ENCODE measurements around the gene TGFB2.
A peak's percentile ranks its signal among the peaks of the same experiment; 100 is the strongest.

Gene TGFB2

DNA sequence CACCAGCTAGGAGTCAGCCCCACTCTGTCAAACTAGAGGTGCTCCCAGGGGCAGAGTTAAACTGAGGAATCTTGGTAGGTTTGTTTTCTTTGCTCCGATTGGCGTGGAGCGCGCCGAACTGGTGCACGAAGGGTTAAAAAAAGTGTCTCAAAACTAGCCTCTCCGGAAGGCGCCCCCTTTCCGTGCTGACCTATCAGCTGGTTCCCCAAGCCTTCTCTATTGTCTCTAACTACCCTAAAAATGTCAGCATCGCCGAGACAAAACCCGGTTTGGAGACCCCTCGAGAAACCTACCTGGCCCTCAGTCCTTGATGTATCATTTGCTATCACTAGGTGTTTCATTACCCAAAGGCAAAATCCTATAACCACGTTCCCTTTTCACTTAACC, 2.2 kb downstream of the TGFB2 start:
- H3K27me3 ChIP-seq: peaks cover 82% of the 10 kb centered on the region
- no peaks in the 10 kb centered on the region for H3K9me3 ChIP-seq
- H3K36me3 ChIP-seq: no peaks in the 10 kb centered on the region
- peaks cover 47% of the 10 kb centered on the region for H4K20me1 ChIP-seq
- peaks cover 55% of the 10 kb centered on the region for H3K4me1 ChIP-seq
- H3K4me2 ChIP-seq: peak overlapping the region; percentile 88; the same call in 1 of the 2 replicates
- no peak overlapping the region for H3K27ac ChIP-seq
- no peak overlapping the region for H3K9ac ChIP-seq
- peak overlapping the region; percentile 66; the same call in 1 of the 2 replicates for H3K4me3 ChIP-seq
- TF ChIP-seq Cebpa-rat (IDR thresholded peaks at IDR 0.05): no peak

DNA sequence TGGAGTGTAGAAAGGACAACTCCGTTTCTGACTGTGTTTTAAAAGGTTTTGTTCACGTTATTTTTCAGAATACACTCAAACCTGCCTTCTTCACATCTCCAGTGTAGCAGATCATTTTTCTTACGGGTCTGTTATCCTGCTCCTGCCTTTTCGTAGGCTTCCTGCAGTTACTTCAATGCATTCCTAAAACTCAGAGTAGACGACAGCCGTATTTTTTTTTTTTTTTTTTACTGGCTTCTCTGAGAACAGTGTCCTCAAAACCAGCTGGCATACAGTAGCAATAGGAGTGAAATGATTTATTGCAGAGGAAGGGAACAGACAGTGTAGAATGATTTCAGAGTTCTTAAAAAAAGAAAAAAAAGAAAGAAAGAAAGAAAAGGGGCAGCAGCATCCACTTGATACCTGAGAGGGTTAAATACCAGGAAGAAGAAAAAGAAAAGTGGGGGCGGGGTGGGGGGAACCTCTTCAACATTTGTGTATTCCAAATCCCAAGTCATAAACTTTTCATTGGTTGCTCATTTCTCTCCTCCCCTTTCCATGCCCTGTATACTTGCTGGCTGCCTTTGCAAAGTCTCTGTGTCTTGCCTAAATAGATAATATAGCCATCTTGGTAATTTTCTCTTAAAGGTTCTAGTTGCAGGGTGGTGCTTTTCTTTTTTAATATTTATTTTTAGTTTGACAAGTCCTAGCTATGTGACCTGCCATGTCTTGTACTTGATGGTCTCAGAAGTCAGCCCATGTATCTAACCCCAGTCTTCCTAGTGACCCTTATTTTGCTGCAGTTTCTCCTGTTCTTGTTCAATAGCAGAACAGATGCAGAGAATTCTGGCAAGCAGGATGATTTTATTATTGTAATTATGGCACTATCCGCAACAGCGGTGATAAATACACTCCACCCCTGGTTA, 2.8 kb downstream of the TGFB2 start:
- no peak for TF ChIP-seq Cebpa-rat (IDR thresholded peaks at IDR 0.05)
- no peak overlapping the region; the same call in 1 of the 2 replicates for H3K4me2 ChIP-seq
- peaks cover 61% of the 10 kb centered on the region for H3K4me1 ChIP-seq
- no peak overlapping the region for H3K9ac ChIP-seq
- H3K4me3 ChIP-seq: 0 out of 2 replicates have a peak overlapping the region, but pooled peaks have one; percentile 66
- no peaks in the 10 kb centered on the region for H3K36me3 ChIP-seq
- H3K27me3 ChIP-seq: peaks cover 77% of the 10 kb centered on the region
- H3K9me3 ChIP-seq: no peaks in the 10 kb centered on the region
- H3K27ac ChIP-seq: no peak overlapping the region
- peaks cover 47% of the 10 kb centered on the region for H4K20me1 ChIP-seq

DNA sequence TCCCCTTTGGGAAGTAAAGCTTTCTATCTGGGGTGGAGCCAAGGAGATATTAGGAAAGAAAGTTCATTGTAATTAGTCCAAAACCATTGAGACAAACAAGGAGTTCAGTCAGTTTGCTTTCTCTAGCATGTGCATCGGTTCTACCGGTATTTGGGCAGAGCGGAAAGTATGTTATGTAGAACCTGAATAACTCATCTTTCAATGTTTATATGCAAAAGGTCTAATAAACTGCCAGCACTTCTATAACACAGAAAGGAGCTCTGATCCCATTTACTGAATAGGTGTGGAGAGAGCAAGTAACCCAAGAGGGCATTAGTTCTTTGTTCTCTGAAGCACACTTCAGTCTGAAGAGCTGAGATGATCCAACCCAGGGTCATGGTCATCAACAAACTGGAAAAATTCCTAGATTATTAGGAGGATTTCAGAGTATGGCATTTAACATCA, 3.5 kb downstream of the TGFB2 start:
- TF ChIP-seq Cebpa-rat (IDR thresholded peaks at IDR 0.05): no peak
- Histone ChIP-seq H3K4me3 (no peak overlapping the region), H3K27me3 (peaks cover 70% of the 10 kb centered on the region), H3K9ac (no peak overlapping the region), H3K27ac (no peak overlapping the region), H3K9me3 (no peaks in the 10 kb centered on the region), H3K4me2 (no peak overlapping the region), H4K20me1 (peaks cover 47% of the 10 kb centered on the region), H3K36me3 (no peaks in the 10 kb centered on the region), H3K4me1 (peaks cover 65% of the 10 kb centered on the region)

DNA sequence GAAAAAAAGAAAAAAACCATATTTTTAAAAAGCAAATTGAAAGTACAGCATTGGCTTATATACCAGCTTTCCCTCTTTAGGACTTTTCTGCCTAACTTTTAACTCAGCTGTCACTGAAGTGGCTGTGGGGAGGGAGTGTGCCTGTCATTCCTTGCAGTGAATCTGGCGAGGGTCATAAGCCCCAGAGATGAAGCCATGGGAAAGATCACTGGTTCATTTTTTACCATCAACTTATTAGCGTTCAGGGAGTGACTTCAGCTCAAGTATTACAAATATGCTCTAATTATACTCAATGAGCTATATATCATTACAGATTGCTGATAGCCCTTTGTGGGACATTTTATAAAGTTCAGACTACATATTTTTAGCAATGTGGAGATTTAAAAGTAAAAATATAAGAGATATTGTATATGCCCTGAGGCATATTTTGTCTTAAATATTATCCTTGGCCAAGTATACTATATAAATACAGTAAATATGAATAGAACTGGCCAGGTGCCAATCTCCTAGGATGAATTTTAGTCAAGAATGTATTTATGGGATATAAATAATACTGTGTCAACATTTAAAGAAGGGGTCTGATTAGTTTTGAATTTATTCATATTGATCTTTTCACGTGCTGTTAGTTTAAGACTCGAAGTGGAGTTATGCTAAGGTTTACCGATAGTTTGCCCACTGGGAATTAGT, 4.4 kb downstream of the TGFB2 start:
- H3K27ac ChIP-seq: no peak overlapping the region
- no peak for TF ChIP-seq Cebpa-rat (IDR thresholded peaks at IDR 0.05)
- H3K9me3 ChIP-seq: no peaks in the 10 kb centered on the region
- H3K36me3 ChIP-seq: no peaks in the 10 kb centered on the region
- H3K4me2 ChIP-seq: peak overlapping the region; percentile 84
- peaks cover 62% of the 10 kb centered on the region for H3K27me3 ChIP-seq
- peaks cover 67% of the 10 kb centered on the region for H3K4me1 ChIP-seq
- no peak overlapping the region for H3K4me3 ChIP-seq
- H4K20me1 ChIP-seq: peaks cover 44% of the 10 kb centered on the region
- H3K9ac ChIP-seq: no peak overlapping the region

DNA sequence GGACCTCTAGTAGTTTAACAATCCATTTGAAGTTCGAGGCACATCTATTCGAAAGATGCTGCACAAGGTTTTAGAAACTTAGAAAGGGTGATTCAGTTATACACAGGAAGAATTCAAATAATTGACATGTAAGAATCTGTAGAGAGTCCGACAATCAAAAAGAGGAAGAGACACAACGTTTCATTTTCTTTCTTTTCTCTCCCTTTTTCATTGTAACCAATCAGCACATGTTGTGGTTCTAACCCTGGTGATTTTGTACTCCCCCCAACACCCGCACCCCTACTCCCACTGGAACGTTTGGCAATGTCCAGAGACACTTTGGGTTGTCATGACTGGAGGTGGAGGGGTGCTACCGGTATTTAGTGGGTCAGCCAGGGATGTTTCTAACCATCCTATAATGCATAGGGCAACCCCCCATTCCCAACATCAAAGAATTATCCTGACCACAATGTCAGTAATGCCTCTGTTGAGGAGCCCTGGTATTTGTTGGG, 4.9 kb downstream of the TGFB2 start:
- Histone ChIP-seq H3K9me3 (no peaks in the 10 kb centered on the region), H3K9ac (no peak overlapping the region), H4K20me1 (peaks cover 38% of the 10 kb centered on the region), H3K4me3 (no peak overlapping the region), H3K27me3 (peaks cover 56% of the 10 kb centered on the region), H3K36me3 (no peaks in the 10 kb centered on the region), H3K4me1 (peaks cover 61% of the 10 kb centered on the region), H3K4me2 (peak overlapping the region; percentile 84), H3K27ac (no peak overlapping the region)
- TF ChIP-seq Cebpa-rat (IDR thresholded peaks at IDR 0.05): no peak

DNA sequence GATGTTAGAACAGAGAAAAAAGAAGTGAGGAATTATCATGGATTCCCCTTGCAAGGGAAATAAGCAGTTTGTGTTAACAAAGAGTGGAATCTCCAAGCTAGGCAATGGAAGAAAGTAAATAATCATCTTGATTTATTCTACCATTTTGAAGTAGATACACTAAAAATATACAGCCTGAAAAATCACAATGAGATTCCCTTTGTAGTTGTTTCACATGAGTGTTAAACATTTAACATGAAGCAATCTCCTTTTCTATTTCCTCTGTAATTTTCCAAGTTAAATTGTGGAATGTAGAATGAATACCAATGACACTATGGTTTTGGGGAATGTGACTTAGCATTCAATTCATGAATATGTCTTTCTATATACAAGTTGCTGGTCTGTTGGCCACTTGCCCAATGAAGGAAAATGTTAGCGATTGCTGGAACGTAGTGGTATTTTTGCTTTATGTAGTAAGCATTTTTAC, 5.7 kb downstream of the TGFB2 start:
- no peaks in the 10 kb centered on the region for H3K9me3 ChIP-seq
- peak overlapping the region; percentile 35; the same call in 1 of the 2 replicates for H3K4me3 ChIP-seq
- H3K9ac ChIP-seq: no peak overlapping the region
- peaks cover 49% of the 10 kb centered on the region for H3K27me3 ChIP-seq
- no peak for TF ChIP-seq Cebpa-rat (IDR thresholded peaks at IDR 0.05)
- peaks cover 30% of the 10 kb centered on the region for H4K20me1 ChIP-seq
- H3K36me3 ChIP-seq: no peaks in the 10 kb centered on the region
- H3K4me1 ChIP-seq: peaks cover 54% of the 10 kb centered on the region
- H3K4me2 ChIP-seq: peak overlapping the region; percentile 84
- peak overlapping the region; percentile 45; the same call in 1 of the 2 replicates for H3K27ac ChIP-seq

DNA sequence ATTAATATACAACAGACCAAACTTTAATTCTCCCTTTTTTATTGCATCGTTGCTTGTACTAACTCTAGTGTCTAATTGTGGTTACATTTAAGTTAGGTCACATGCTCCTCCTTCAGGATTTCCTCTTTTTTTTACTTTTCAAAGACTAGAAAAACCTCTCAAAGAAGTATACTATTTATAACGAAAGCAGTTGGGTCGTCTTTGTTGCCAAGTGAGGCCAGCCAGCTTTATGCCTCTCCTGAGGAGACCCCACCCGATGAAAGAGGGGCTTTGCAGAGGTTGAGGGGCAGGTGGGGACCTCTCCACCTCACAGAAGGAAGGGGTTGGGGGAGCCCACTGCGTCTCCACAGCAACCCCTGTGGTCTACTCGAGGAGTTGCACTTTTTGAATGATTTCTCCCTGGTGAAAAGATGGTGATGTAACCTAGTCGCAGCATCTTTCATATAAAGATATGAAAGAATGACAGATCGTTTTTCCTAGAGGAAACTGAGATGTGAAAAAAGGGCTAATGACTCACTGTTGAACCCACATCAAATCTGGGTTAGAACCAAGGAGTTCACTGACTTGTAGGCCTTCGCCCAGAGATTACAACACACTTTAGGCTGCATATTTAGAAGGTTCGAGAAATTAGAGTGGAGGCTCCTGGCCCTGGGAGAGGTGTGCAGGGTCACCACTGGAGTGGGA, 6.4 kb downstream of the TGFB2 start:
- Histone ChIP-seq H3K4me1 (peaks cover 47% of the 10 kb centered on the region), H4K20me1 (peaks cover 23% of the 10 kb centered on the region), H3K9ac (no peak overlapping the region), H3K27me3 (peaks cover 42% of the 10 kb centered on the region), H3K36me3 (no peaks in the 10 kb centered on the region), H3K4me2 (peak overlapping the region; percentile 84), H3K9me3 (no peaks in the 10 kb centered on the region), H3K4me3 (peak overlapping the region; percentile 35; the same call in 1 of the 2 replicates), H3K27ac (peak overlapping the region; percentile 45; the same call in 1 of the 2 replicates)
- TF ChIP-seq Cebpa-rat (IDR thresholded peaks at IDR 0.05): no peak

DNA sequence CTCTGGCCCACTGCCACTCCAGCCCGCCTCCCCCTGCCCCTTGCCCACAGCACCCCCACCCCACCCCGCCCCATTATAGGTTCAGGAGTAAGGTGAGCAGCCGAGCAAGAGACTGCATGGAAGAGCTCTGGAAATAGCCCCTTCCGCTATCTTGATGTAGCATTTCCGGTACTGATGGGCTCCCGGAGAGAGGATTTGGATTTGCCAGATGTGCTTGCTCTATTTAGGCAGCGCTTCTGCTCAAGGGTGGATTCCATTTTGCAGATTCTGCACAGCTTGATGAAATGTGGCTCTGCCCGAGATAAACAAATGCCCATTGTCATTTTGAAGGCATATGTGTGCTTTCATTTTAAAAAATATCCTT, 6.9 kb downstream of the TGFB2 start:
- H3K27ac ChIP-seq: no peak overlapping the region
- H3K27me3 ChIP-seq: peaks cover 36% of the 10 kb centered on the region
- H3K36me3 ChIP-seq: no peaks in the 10 kb centered on the region
- H4K20me1 ChIP-seq: peaks cover 18% of the 10 kb centered on the region
- H3K9me3 ChIP-seq: no peaks in the 10 kb centered on the region
- H3K4me3 ChIP-seq: no peak overlapping the region
- H3K4me1 ChIP-seq: peaks cover 42% of the 10 kb centered on the region
- no peak overlapping the region for H3K9ac ChIP-seq
- H3K4me2 ChIP-seq: peak overlapping the region; percentile 84
- TF ChIP-seq Cebpa-rat (IDR thresholded peaks at IDR 0.05): no peak

DNA sequence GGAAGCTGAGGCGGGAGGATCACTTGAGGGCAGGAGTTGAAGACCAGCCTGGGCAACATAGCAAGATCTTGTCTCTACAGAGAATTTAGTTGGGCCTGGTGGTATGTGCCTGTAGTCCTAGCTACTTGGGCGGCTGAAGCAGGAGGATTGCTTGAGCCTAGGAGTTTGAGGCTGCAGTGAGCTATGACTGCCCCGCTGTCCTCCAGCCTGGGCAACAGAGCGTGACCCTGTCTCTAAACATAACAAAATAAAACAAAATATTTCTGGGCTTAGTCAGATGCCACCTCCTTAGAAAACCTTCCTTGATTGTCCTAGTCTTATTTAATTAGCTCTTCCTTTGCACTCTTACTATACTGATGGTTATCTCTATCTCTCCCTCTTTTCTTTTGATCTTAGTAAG, 8.5 kb downstream of the TGFB2 start:
- no peak overlapping the region for H3K4me3 ChIP-seq
- H3K36me3 ChIP-seq: no peaks in the 10 kb centered on the region
- peaks cover 20% of the 10 kb centered on the region for H3K27me3 ChIP-seq
- no peak overlapping the region for H3K9ac ChIP-seq
- H3K4me2 ChIP-seq: no peak overlapping the region
- peaks cover 39% of the 10 kb centered on the region for H3K4me1 ChIP-seq
- H4K20me1 ChIP-seq: peaks cover 2% of the 10 kb centered on the region; the same call in 1 of the 2 replicates
- TF ChIP-seq Cebpa-rat (IDR thresholded peaks at IDR 0.05): no peak
- no peak overlapping the region for H3K27ac ChIP-seq
- H3K9me3 ChIP-seq: no peaks in the 10 kb centered on the region

All from BLaER1 (cell line).